Heart right ventricle (tissue), 16 donors: ENCODE measurements around the gene FBXO2. TPM values are rescaled to one million over a fixed set of nuclear protein-coding genes. Genes with fewer than 3 reads are reported as not detected.

Experiments used
- ATAC-seq, 8 donors: fragments of 200-7000 bp; cut with Tn5 transposase; one replicate each; pipeline ENCODE4 v1.9.1; 2020; ENCODE audit warnings: mild to moderate bottlenecking in 8 of 8, moderate library complexity in 8 of 8, moderate number of reproducible peaks in 1 of 8
- DNase-seq, 2 donors: peaks; one replicate each; pipeline ENCODE4 v3.0.0-alpha.2; 2020
- H3K27ac ChIP-seq, 10 donors: fragments of 200-600 bp; sonication (generic) in 2 of 10; one replicate each; pipeline versions ENCODE4 v1.5.0 to v1.8.0; 2020 to 2022; ENCODE audit warnings: mild to moderate bottlenecking in 3 of 10
- H3K27me3 ChIP-seq, 7 donors: fragments of 200-600 bp; one replicate each; pipeline ENCODE4 v1.8.0; 2021 to 2022; ENCODE audit warnings: mild to moderate bottlenecking in 2 of 7
- H3K36me3 ChIP-seq, 9 donors: fragments of 200-600 bp; sonication (generic) in 1 of 9; one replicate each; pipeline versions ENCODE4 v1.5.0 to v1.8.0; 2020 to 2022; ENCODE audit warnings: mild to moderate bottlenecking in 2 of 9
- H3K4me1 ChIP-seq, 9 donors: fragments of 200-600 bp; sonication (generic) in 1 of 9; one replicate each; pipeline versions ENCODE4 v1.5.0 to v1.8.0; 2020 to 2022; ENCODE audit warnings: mild to moderate bottlenecking in 4 of 9
- H3K4me3 ChIP-seq, 10 donors: fragments of 200-600 bp; sonication (generic) in 2 of 10; one replicate each; pipeline versions ENCODE4 v1.5.0 to v1.8.0; 2020 to 2022; ENCODE audit warnings: mild to moderate bottlenecking in 7 of 10, moderate library complexity in 2 of 10
- H3K9me3 ChIP-seq, 11 donors: fragments of 200-600 bp in 10 of 11; sonication (generic) in 2 of 11; one replicate each; pipeline versions ENCODE4 v1.5.0 to v1.8.0; 2013 to 2022; ENCODE audit warnings: mild to moderate bottlenecking in 2 of 11, control low read depth in 1 of 11, moderate library complexity in 1 of 11
- WGBS, 2 donors: extraction: QIAGEN DNeasy Blood & Tissue Kit; methylation state at CpG; one replicate each; pipeline ENCODE4 v1.1.7; 2013; ENCODE audit warnings: inconsistent platforms in 1 of 2; 5-methylcytosine and 5-hydroxymethylcytosine counted together
- intact Hi-C, 10 donors: fragments of 100-400 bp; cut with DNase I; formaldehyde crosslinking; loops; one replicate each; pipeline versions ENCODE4 v1.11.1 to v1.14.2; 2022
- polyA plus RNA-seq, 2 donors: library from polyadenylated mRNA; stranded (reverse); fragments of 200-250 nt; gene quantifications; one replicate each; pipeline ENCODE4 v1.2.3, GENCODE V29; 2013
- total RNA-seq, 10 donors: library from RNA; stranded (reverse); fragmentation: NEBNext Ultra II Directional in 3 of 10; extraction: Animal tissue kit (Norgen Biotek cat#: 25700) in 3 of 10; gene quantifications; one replicate each; pipeline versions ENCODE4 v1.2.1 to v1.2.4, GENCODE V29; 2021 to 2023
- TF ChIP-seq, protein P1 (sequence below), 9 donors: fragments of 200-600 bp; sonication (generic) in 2 of 9; IDR thresholded peaks; one replicate each; pipeline versions ENCODE4 v1.5.0 to v1.8.0; 2021 to 2022; ENCODE audit warnings: antibody characterized with exemption in 9 of 9, mild to moderate bottlenecking in 5 of 9, moderate library complexity in 1 of 9
- donor health status: Arrhythmogenic right ventricular cardiomyopathy.
- donor health status: ischemic (EF 13 %, LVEDD 7.1; RV severe dilation, severe dysfunction).
- donor health status: healthy with polysubstance abuse.
- donor health status: DM: no; HTN: yes; CAD: no.
- donor health status: DM: no; HTN: no; CAD: no.
- donor health status: ischemic (EF 25% LVEDD 6.9; RV normal size, moderate dysfunction).
- donor health status: ischemic (EF 25% LVEDD 5.7; RV mildly dilated, moderate dysfunction).
- donor health status: healthy.
- donor health status: DM: yes; HTN: yes; CAD: no.
- donor health status: Ischemic cardiomyopathy.
- donor health status: ischemic (EF 35%, LVEDD 5.7; RV mildly dilated, moderate dysfunction).
- donor health status: nonischemic (EF 11% LVEDD 7.7; RV severe dilation, severe dysfunction).
- donor health status: DM: yes; HTN: yes; CAD: no.
- donor health status: PGD.
- donor health status: ischemic (EF 29% LVEDD 5.4; RV normal size, mild dysfunction).
- donor health status: nonischemic (EF 23%, LVEDD 6.1; RV moderate dilation, normal function).

The FBXO2 gene
- total and polyA plus RNA-seq, 12 donors = 0.70 to 5.5 (median 2.0) TPM

DNA sequence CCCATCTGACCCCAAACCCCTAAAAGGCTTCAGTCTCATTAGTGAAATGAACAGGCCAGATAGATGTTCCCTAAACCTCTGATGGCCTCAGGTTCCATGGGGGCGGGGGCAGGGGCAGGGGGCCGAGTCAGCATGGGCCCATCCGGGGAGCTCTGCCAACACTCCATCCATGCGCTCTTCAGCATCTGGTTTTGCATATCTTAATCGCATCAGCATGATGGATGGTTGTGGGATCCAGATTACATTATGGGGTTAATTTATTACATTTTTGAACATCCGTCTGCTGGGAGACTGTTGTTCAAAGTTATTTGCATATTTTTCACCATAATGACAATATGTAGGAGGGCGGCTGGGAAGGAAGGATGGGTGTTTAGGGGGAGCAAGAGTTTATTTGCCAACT lies 29.8 kb upstream of the FBXO2 start:
- Histone ChIP-seq H3K27me3 (peaks cover 0 to 35% (median 15%) of the 10 kb centered on the region in 7 donors), H3K9me3 (no peaks in the 10 kb centered on the region), H3K36me3 (no peaks in the 10 kb centered on the region), H3K4me3 (no peak overlapping the region), H3K4me1 (peaks cover 3 to 19% (median 17%) of the 10 kb centered on the region in 9 donors), H3K27ac (no peak overlapping the region)
- ATAC-seq (no peak), DNase-seq (no peak)
- TF ChIP-seq, protein P1, sequence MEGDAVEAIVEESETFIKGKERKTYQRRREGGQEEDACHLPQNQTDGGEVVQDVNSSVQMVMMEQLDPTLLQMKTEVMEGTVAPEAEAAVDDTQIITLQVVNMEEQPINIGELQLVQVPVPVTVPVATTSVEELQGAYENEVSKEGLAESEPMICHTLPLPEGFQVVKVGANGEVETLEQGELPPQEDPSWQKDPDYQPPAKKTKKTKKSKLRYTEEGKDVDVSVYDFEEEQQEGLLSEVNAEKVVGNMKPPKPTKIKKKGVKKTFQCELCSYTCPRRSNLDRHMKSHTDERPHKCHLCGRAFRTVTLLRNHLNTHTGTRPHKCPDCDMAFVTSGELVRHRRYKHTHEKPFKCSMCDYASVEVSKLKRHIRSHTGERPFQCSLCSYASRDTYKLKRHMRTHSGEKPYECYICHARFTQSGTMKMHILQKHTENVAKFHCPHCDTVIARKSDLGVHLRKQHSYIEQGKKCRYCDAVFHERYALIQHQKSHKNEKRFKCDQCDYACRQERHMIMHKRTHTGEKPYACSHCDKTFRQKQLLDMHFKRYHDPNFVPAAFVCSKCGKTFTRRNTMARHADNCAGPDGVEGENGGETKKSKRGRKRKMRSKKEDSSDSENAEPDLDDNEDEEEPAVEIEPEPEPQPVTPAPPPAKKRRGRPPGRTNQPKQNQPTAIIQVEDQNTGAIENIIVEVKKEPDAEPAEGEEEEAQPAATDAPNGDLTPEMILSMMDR (IDR thresholded peaks at IDR 0.05) = no peak
- 57 to 63% methylated on average over 7 of the region's 7 CpGs for WGBS, 2 donors
- intact Hi-C loops = loop anchor here in 2 of 10 donors (5.0 kb wide), 1 partner anchor 33 kb away; no protein-coding TSS in a partner anchor

DNA sequence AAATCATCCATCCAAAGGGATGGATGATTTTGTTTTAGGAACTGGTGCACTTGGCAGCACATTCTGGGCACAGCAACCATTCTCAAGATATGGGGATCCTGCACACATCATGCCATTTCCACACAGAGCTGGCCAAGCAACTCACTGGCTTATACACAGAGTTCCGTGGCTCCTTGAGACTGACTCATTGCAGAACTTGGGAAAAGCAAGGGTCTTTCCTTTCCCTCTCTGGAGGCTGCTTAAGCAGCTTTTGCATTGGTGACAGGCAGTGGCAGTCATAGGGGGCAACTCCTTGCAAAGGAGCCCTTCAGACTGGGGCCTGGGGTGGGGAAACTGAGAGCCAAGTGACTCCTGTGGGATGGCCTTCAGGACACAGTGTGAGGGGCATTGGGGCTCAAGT lies 28.6 kb upstream of the FBXO2 start:
- Histone ChIP-seq H3K27ac (no peak overlapping the region), H3K9me3 (no peaks in the 10 kb centered on the region), H3K4me3 (no peak overlapping the region), H3K36me3 (peaks cover 0 to 7% (median 0%) of the 10 kb centered on the region in 9 donors), H3K4me1 (peaks cover 3 to 19% (median 17%) of the 10 kb centered on the region in 9 donors), H3K27me3 (peaks cover 0 to 23% (median 7%) of the 10 kb centered on the region in 7 donors)
- ATAC-seq = no peak
- intact Hi-C loops = loop anchor here in 2 of 10 donors (5.0 kb wide), 1 partner anchor 35 kb away; no protein-coding TSS in a partner anchor
- WGBS, 2 donors = 47 to 58% methylated on average over 1 of the region's 1 CpG
- no peak for DNase-seq
- TF ChIP-seq, protein P1 (IDR thresholded peaks at IDR 0.05) = no peak

DNA sequence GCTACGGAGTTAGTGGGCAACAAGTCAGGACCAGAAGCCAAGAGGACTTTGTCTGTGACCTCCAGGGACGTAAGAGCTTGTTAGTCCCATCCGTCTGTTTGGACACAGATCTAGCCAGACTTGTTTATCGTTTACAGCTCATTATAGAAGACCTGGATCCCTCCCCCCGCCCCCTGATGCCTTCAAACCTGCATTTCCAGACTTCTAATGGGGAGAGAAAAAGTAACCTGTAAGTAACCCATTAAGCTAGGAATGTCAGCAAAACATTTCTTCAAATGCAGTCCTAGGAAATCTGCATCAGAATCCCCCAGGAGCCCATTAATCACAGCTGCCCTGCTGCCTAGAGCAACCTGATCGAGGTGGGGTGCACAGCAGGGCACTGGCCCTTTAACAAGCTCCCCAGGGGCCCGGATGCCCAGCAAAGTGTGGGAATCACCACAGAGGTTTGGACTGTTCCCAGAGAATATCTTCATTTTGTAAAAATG lies 28.1 kb upstream of the FBXO2 start:
- no peak overlapping the region for H3K27ac ChIP-seq
- no peak overlapping the region for H3K4me3 ChIP-seq
- peaks cover 3 to 19% (median 17%) of the 10 kb centered on the region in 9 donors for H3K4me1 ChIP-seq
- peaks cover 0 to 18% (median 4%) of the 10 kb centered on the region in 7 donors for H3K27me3 ChIP-seq
- DNase-seq = no peak
- H3K9me3 ChIP-seq = no peaks in the 10 kb centered on the region
- ATAC-seq = no peak
- intact Hi-C loops = loop anchor here in 2 of 10 donors (5.0 kb wide), 1 partner anchor 35 kb away; no protein-coding TSS in a partner anchor
- H3K36me3 ChIP-seq = peaks cover 0 to 12% (median 0%) of the 10 kb centered on the region in 9 donors
- TF ChIP-seq, protein P1 (IDR thresholded peaks at IDR 0.05) = no peak
- 42 to 44% methylated on average over 7 of the region's 7 CpGs for WGBS, 2 donors

GRCh38 chr1:11681071-11681771 lies 27.0 kb upstream of the FBXO2 start, which contains the start of gene MAD2L2:
MAD2L2 (minus strand) TSS chr1:11681148; CDS start chr1:11680601, 547 bp downstream.
- peaks cover 0 to 9% (median 0%) of the 10 kb centered on the region in 7 donors for H3K27me3 ChIP-seq
- TF ChIP-seq, protein P1 (IDR thresholded peaks at IDR 0.05) = no peak
- H3K9me3 ChIP-seq = no peaks in the 10 kb centered on the region
- peak; percentile 89 to 90 for DNase-seq
- intact Hi-C loops = loop anchor here in 2 of 10 donors (5.0 kb wide), 1 partner anchor 36 kb away; no protein-coding TSS in a partner anchor
- peaks cover 0 to 21% (median 4%) of the 10 kb centered on the region in 9 donors for H3K36me3 ChIP-seq
- ATAC-seq = peak; percentile 96 to 98 (median 97)
- peak within 1 kb of the TSS; percentile 10 to 96 (median 86) for H3K27ac ChIP-seq
- peak within 1 kb of the TSS; percentile 58 to 99 (median 82) for H3K4me3 ChIP-seq
- 0% methylated on average over 66 to 71 of the region's 71 CpGs for WGBS, 2 donors
- H3K4me1 ChIP-seq = peaks cover 3 to 19% (median 17%) of the 10 kb centered on the region in 9 donors
